ENCODE data around the gene SMIM9.

Gene SMIM9

DNA sequence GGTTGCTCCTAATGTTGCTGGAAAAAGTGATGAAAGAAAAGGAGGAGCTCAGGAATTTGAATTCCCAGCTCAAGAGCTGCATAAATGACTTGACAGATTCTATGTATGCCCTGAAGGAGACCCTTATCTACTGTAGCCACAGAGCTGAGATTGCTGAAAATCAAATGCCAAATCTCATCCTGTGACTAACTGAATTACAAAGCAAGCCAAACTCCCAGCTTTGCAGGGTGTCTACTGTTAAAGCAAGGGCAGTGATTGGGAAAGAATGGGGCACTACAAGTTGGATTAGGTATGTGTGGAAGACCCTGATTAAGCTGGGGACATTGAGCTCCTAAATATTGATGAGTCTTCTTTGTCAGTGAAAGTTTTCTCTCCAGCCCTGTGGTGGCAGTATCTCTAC lies 20.8 kb upstream of the SMIM9 start:
- Histone ChIP-seq H3K4me3 (ENCODE audit: low read length in 2 of 2) (no peak overlapping the region), H3K18ac (ENCODE audit: low read length) (no peak overlapping the region), H3K4ac (ENCODE audit: low read length) (no peak overlapping the region), H2AFZ (ENCODE audit: low read length) (no peak overlapping the region), H4K8ac (ENCODE audit: low read depth, low read length) (no peak overlapping the region), H2AK5ac (ENCODE audit: low read depth, low read length) (no peak overlapping the region), H3K23ac (ENCODE audit: low read depth, low read length, poor library complexity) (no peak overlapping the region), H3K9me3 (replicated peaks in 1 of 2; ENCODE audit: control insufficient read depth in 2 of 2, insufficient read depth in 1 of 2, low read depth in 1 of 2, low read length in 2 of 2) (no peaks in the 10 kb centered on the region), H2BK120ac (ENCODE audit: low read depth, low read length) (no peak overlapping the region), H3K14ac (ENCODE audit: low read length) (no peak overlapping the region), H3K4me2 (ENCODE audit: insufficient read depth, low read length, poor library complexity, severe bottlenecking) (no peak overlapping the region), H2BK5ac (ENCODE audit: low read length) (no peak overlapping the region), H3K27me3 (ENCODE audit: control insufficient read depth in 3 of 3, insufficient read depth in 3 of 3, low read depth in 1 of 3, low read length in 3 of 3) (no peaks in the 10 kb centered on the region), H3K36me3 (replicated peaks in 1 of 2; ENCODE audit: control insufficient read depth in 2 of 2, insufficient read depth in 2 of 2, low read length in 2 of 2) (no peaks in the 10 kb centered on the region), H3K4me1 (ENCODE audit: control insufficient read depth in 2 of 2, insufficient read depth in 1 of 2, low read depth in 1 of 2, low read length in 2 of 2) (no peaks in the 10 kb centered on the region), H4K91ac (ENCODE audit: low read depth, low read length, poor library complexity) (no peak overlapping the region), H3K79me1 (ENCODE audit: low read depth, low read length) (no peaks in the 10 kb centered on the region), H3K9ac (ENCODE audit: low read depth, low read length, poor library complexity) (no peak overlapping the region), H2BK12ac (ENCODE audit: low read length) (no peak overlapping the region), H3K27ac (replicated peaks; ENCODE audit: low read length) (no peak overlapping the region), H2BK15ac (ENCODE audit: low read length) (no peak overlapping the region)
- no peak for DNase-seq (ENCODE audit: low spot score)

DNA sequence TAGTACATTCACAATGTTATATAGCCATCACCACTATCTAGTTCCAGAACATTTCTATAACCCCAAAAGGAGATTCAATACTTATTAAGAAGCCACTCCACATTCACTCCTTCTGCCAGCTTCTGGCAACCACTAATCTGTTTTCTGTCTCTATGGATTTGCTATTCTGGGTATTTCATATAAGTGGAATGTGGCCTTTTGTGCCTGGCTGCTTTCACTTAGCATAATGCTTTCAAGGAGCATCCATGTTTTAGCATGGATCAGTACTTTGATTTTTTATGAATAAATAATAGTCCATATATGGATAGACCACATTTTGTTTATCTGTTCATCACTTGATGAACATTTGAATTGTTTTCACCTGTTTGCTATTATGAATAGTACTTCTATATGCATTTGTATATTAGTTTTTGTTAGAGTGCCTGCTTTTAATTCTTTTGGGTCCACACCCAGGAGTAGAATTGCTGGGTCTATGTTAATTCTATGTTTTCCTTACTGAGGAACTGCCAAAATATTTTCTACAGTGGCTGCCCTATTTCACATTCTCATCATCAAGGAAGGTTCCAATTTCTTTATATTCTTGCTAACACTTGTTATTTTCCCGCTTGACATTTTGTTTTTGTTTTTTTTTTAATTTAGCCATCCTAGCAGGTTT lies 16.6 kb upstream of the SMIM9 start:
- H3K4me3 ChIP-seq (ENCODE audit: low read length in 2 of 2): no peak overlapping the region
- no peak for DNase-seq (ENCODE audit: low spot score)
- no peak overlapping the region for H2BK5ac ChIP-seq (ENCODE audit: low read length)
- H2BK120ac ChIP-seq (ENCODE audit: low read depth, low read length): no peak overlapping the region
- no peak overlapping the region for H3K23ac ChIP-seq (ENCODE audit: low read depth, low read length, poor library complexity)
- H3K36me3 ChIP-seq (replicated peaks in 1 of 2; ENCODE audit: control insufficient read depth in 2 of 2, insufficient read depth in 2 of 2, low read length in 2 of 2): no peaks in the 10 kb centered on the region
- no peaks in the 10 kb centered on the region for H3K9me3 ChIP-seq (replicated peaks in 1 of 2; ENCODE audit: control insufficient read depth in 2 of 2, insufficient read depth in 1 of 2, low read depth in 1 of 2, low read length in 2 of 2)
- no peak overlapping the region for H2AK5ac ChIP-seq (ENCODE audit: low read depth, low read length)
- no peak overlapping the region for H3K18ac ChIP-seq (ENCODE audit: low read length)
- no peak overlapping the region for H4K91ac ChIP-seq (ENCODE audit: low read depth, low read length, poor library complexity)
- no CpG with 5 or more reads among the region's 1 CpG for WGBS, 2 donors (ENCODE audit: extremely low coverage in 2 of 2, insufficient read length in 2 of 2, insufficient replicate concordance in 1 of 2)
- H2BK15ac ChIP-seq (ENCODE audit: low read length): no peak overlapping the region
- no peaks in the 10 kb centered on the region for H3K4me1 ChIP-seq (ENCODE audit: control insufficient read depth in 2 of 2, insufficient read depth in 1 of 2, low read depth in 1 of 2, low read length in 2 of 2)
- no peak overlapping the region for H3K4ac ChIP-seq (ENCODE audit: low read length)
- H3K4me2 ChIP-seq (ENCODE audit: insufficient read depth, low read length, poor library complexity, severe bottlenecking): no peak overlapping the region
- no peak overlapping the region for H3K14ac ChIP-seq (ENCODE audit: low read length)
- no peak overlapping the region for H4K8ac ChIP-seq (ENCODE audit: low read depth, low read length)
- no peak overlapping the region for H3K27ac ChIP-seq (replicated peaks; ENCODE audit: low read length)
- H3K79me1 ChIP-seq (ENCODE audit: low read depth, low read length): no peaks in the 10 kb centered on the region
- no peak overlapping the region for H3K9ac ChIP-seq (ENCODE audit: low read depth, low read length, poor library complexity)
- no peaks in the 10 kb centered on the region for H3K27me3 ChIP-seq (ENCODE audit: control insufficient read depth in 3 of 3, insufficient read depth in 3 of 3, low read depth in 1 of 3, low read length in 3 of 3)
- no peak overlapping the region for H2BK12ac ChIP-seq (ENCODE audit: low read length)
- no peak overlapping the region for H2AFZ ChIP-seq (ENCODE audit: low read length)

DNA sequence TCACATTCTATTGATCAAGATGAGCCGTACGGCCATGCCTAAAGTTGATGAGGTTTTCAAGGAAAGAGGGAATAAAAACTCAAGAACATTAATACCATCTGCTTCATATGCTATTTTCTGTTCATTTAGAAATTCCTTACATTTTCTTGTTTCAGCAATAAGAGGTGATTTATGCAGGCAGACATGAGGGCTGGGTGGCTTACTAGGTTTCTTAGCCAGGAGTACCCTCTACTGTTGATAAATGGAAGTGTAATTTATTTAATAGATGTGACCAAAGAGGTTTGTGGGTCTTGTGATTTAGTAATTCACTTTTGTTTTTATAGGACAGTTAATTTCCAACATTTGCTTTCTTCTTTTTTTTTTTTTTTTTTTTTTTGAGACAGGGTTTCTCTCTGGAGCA lies 6.4 kb upstream of the SMIM9 start:
- Histone ChIP-seq H3K23ac (ENCODE audit: low read depth, low read length, poor library complexity) (no peak overlapping the region), H3K4me1 (ENCODE audit: control insufficient read depth in 2 of 2, insufficient read depth in 1 of 2, low read depth in 1 of 2, low read length in 2 of 2) (no peaks in the 10 kb centered on the region), H4K8ac (ENCODE audit: low read depth, low read length) (no peak overlapping the region), H3K9ac (ENCODE audit: low read depth, low read length, poor library complexity) (no peak overlapping the region), H3K4me2 (ENCODE audit: insufficient read depth, low read length, poor library complexity, severe bottlenecking) (no peak overlapping the region), H3K79me1 (ENCODE audit: low read depth, low read length) (no peaks in the 10 kb centered on the region), H3K18ac (ENCODE audit: low read length) (no peak overlapping the region), H2BK15ac (ENCODE audit: low read length) (no peak overlapping the region), H3K27me3 (ENCODE audit: control insufficient read depth in 3 of 3, insufficient read depth in 3 of 3, low read depth in 1 of 3, low read length in 3 of 3) (peaks cover 0 to 11% (median 0%) of the 10 kb centered on the region in 3 experiments), H2AFZ (ENCODE audit: low read length) (no peak overlapping the region), H2BK120ac (ENCODE audit: low read depth, low read length) (no peak overlapping the region), H2BK5ac (ENCODE audit: low read length) (no peak overlapping the region), H4K91ac (ENCODE audit: low read depth, low read length, poor library complexity) (no peak overlapping the region), H3K9me3 (replicated peaks in 1 of 2; ENCODE audit: control insufficient read depth in 2 of 2, insufficient read depth in 1 of 2, low read depth in 1 of 2, low read length in 2 of 2) (peaks cover 0 to 4% of the 10 kb centered on the region in 2 donors), H3K14ac (ENCODE audit: low read length) (no peak overlapping the region), H2AK5ac (ENCODE audit: low read depth, low read length) (no peak overlapping the region), H3K27ac (replicated peaks; ENCODE audit: low read length) (no peak overlapping the region), H3K4me3 (ENCODE audit: low read length in 2 of 2) (no peak overlapping the region), H3K4ac (ENCODE audit: low read length) (no peak overlapping the region), H2BK12ac (ENCODE audit: low read length) (no peak overlapping the region), H3K36me3 (replicated peaks in 1 of 2; ENCODE audit: control insufficient read depth in 2 of 2, insufficient read depth in 2 of 2, low read length in 2 of 2) (no peaks in the 10 kb centered on the region)
- WGBS, 2 donors (ENCODE audit: extremely low coverage in 2 of 2, insufficient read length in 2 of 2, insufficient replicate concordance in 1 of 2): no CpG with 5 or more reads among the region's 2 CpGs
- DNase-seq (ENCODE audit: low spot score): no peak

DNA sequence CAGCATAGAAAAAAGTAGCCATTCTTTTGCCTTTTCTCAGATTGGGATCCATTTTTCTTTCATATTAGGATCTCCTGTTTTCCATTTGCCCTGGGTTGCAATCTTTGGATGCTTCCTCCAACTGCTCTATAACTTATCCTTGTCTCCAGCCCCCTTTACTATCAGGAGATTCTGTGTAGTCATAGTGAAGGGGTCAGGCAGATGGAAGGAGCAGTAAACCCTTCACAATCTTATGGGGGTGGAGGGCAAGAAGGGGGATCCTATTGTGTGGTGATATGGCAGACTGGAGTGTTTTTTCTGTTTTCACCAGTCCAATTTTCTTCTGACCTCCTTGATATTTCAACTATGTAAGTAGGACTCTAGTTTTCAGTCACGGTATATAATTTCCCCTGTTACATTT lies 1.7 kb upstream of the SMIM9 start:
- DNase-seq (ENCODE audit: low spot score): no peak
- WGBS, 2 donors (ENCODE audit: extremely low coverage in 2 of 2, insufficient read length in 2 of 2, insufficient replicate concordance in 1 of 2): no CpG with 5 or more reads among the region's 1 CpG
- Histone ChIP-seq H2BK5ac (ENCODE audit: low read length) (no peak overlapping the region), H2BK15ac (ENCODE audit: low read length) (no peak overlapping the region), H3K4me1 (ENCODE audit: control insufficient read depth in 2 of 2, insufficient read depth in 1 of 2, low read depth in 1 of 2, low read length in 2 of 2) (no peaks in the 10 kb centered on the region), H3K27ac (replicated peaks; ENCODE audit: low read length) (no peak overlapping the region), H3K14ac (ENCODE audit: low read length) (no peak overlapping the region), H4K8ac (ENCODE audit: low read depth, low read length) (no peak overlapping the region), H3K4me3 (ENCODE audit: low read length in 2 of 2) (no peak overlapping the region), H4K91ac (ENCODE audit: low read depth, low read length, poor library complexity) (no peak overlapping the region), H3K9me3 (replicated peaks in 1 of 2; ENCODE audit: control insufficient read depth in 2 of 2, insufficient read depth in 1 of 2, low read depth in 1 of 2, low read length in 2 of 2) (peaks cover 0 to 4% of the 10 kb centered on the region in 2 donors), H2BK120ac (ENCODE audit: low read depth, low read length) (no peak overlapping the region), H3K27me3 (ENCODE audit: control insufficient read depth in 3 of 3, insufficient read depth in 3 of 3, low read depth in 1 of 3, low read length in 3 of 3) (peaks cover 0 to 27% (median 0%) of the 10 kb centered on the region in 3 experiments), H2AK5ac (ENCODE audit: low read depth, low read length) (no peak overlapping the region), H3K79me1 (ENCODE audit: low read depth, low read length) (no peaks in the 10 kb centered on the region), H3K18ac (ENCODE audit: low read length) (no peak overlapping the region), H3K4me2 (ENCODE audit: insufficient read depth, low read length, poor library complexity, severe bottlenecking) (no peak overlapping the region), H2BK12ac (ENCODE audit: low read length) (no peak overlapping the region), H3K36me3 (replicated peaks in 1 of 2; ENCODE audit: control insufficient read depth in 2 of 2, insufficient read depth in 2 of 2, low read length in 2 of 2) (no peaks in the 10 kb centered on the region), H3K9ac (ENCODE audit: low read depth, low read length, poor library complexity) (no peak overlapping the region), H3K23ac (ENCODE audit: low read depth, low read length, poor library complexity) (no peak overlapping the region), H2AFZ (ENCODE audit: low read length) (no peak overlapping the region), H3K4ac (ENCODE audit: low read length) (no peak overlapping the region)

Data from neuronal stem cell (in vitro differentiated cells).